ENCODE data around the gene SORT1.

- no peak for TF ChIP-seq CTCF (IDR thresholded peaks at IDR 0.05)
- TF ChIP-seq POLR2A (IDR thresholded peaks at IDR 0.05): no peak
Measured at GRCh38 chr1:109388884-109389637, 8.7 kb downstream of the SORT1 start.
